ENCODE results near the gene PKP4.
A peak's percentile ranks its signal among the peaks of the same experiment; 100 is the strongest.

PKP4 gene

DNA sequence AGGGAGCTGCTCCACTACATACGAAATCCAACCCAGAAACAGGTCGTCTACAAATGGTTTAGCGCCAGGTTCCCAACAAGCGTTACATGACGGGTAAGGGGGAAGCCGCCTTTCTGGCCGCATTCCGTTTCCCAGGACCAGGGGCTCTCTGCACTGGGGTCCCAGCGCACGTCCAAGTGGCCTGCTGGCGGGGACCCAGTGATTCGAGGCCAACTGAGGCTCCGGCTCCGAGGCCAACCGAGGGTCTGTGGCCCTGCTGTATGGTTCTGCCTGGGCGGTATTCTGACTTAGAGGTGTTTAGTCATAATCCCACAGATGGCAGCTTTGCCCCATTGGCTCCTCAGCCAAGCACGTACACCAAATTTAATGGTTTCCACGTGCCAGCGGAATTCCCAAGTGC lies 127.2 kb downstream of the PKP4 start:
- DNase-seq (ENCODE audit: low read depth, low spot score), result no peak

DNA sequence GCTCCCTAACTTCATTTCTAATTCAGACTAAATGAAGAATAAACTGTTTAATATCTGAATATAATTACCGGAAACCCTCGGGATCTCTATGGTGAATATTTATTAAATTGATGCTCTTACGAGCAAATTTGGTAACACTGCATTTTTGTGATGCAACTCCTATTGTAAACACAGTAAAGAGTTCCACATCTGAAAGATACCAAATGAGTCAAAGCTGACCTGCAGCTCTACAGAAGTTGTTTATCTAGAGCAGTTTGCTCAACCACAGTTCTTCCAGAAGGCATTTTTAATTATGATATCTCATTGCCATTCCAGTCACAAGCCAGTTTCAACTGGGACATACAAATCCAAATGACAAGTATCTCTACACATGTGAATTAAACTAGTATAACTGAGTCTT lies 129.7 kb downstream of the PKP4 start:
- DNase-seq (ENCODE audit: low read depth, low spot score), result peak; percentile 36

DNA sequence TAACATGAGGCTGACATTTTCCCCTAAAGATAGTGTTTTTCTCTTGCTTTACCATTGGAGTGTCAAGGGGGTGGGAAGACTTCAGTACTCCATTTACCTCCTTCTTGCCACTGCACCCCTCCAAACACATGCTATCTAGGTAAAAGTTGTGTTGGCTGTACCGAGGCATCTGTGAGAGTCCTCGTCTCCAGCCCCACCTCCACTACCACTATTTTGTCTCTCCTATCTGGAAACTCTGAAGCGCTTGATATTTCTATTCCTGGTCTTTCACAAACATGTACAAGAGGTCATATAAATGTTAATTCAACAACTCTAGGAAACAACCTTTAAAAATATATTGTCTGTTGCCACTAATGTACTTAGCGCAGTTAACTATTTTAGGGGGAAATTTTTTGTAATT lies 132.6 kb downstream of the PKP4 start:
- DNase-seq (ENCODE audit: low read depth, low spot score), result no peak

DNA sequence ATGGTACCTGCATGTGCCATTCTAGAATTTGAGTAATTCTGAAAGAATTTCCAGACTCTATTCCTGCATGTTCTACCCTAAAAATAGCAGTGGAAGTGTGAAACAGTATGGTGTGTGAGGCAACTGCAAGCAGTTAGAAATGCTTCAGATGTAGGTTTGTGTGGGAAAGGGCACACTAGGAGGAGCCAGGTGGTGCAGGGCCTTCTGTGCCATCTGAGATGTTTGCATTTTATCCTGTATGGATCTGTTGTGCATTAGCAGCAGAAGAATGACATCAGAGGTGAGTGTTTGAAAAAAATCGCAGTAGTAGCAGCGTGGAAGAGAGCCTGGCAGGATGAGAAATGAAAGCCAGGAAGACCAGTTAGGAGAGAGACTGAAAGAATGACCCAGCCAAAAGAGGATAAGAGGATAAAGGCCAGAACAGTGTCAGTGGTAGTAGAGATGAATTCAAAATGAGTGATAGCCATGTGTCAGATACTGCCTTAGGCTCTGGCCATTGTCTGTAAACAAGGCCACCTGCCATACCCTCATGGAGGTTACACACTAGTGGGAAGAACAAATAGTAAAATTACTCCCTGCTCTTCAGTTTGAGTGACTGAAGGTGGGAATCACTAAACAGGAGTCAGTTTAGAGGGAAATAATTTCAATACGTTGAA lies 142.2 kb downstream of the PKP4 start:
- no peak for DNase-seq (ENCODE audit: low read depth, low spot score)

DNA sequence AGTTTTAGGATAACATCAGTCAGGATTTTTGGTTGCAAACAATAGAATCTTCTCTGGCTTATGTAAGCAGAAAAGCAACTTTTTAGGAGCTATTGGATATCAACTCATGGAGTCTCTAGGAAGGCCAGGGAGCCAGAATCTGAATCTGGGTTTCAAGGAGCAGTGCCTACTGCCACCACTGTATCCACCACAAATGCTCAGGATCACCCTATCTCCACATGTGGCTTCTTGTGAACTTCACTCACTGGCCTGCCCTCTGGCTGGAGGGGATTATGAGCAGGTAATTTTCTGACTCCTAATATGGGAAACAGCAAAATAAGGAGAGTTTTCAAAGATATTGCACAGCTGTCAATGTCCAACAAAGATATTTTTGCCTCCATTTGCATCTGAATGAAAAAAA lies 142.9 kb downstream of the PKP4 start:
- DNase-seq (ENCODE audit: low read depth, low spot score), result no peak

DNA sequence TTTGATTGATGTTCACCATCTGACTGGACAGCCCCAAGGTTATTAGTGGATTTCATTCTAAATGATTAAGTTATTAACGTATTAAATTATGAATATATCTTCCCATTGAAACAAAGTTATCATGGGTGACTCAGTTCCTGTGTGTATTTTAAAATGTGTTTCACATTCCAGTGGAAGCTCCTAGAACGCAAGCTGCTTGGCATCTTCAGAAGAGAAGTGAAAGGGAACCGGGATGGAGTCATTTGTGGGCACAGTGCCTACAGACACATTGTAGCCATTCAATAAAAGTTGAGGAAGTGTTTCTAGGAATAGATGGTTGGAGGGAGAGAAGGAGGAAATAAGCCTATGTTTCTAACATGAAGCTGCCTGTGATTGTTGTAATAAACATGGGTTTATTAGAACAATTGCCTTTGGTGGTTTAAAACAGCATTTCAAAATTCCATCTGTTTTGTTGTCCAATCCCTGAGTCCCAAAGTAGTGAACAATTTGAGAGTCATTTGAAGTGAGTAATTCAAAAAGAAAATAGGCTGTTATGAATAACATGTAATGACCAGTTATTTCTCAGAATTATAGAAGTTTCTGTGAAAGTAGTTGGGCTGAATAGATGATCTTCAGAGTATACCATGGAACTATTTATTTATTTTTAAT lies 143.5 kb downstream of the PKP4 start:
- peak; percentile 58 for DNase-seq (ENCODE audit: low read depth, low spot score)

DNA sequence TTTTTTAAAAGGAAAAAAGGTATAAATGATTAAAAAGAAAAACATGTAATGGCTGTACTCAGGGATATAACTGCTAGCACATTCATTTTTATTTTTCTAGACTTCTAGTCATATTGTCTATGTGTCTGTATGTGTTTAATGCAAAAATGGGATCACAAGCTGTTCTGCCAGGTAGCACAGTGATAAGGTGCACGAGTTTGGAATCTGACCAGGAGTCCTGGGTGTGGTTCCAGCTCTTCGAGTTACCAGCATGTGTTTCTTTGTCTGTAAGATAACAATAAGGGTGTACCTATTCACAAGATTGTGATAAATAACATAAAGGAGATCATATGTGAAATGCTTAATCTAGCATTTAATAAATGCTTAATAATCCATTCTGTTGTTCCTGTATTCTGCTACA lies 145.3 kb downstream of the PKP4 start:
- no peak for DNase-seq (ENCODE audit: low read depth, low spot score)

DNA sequence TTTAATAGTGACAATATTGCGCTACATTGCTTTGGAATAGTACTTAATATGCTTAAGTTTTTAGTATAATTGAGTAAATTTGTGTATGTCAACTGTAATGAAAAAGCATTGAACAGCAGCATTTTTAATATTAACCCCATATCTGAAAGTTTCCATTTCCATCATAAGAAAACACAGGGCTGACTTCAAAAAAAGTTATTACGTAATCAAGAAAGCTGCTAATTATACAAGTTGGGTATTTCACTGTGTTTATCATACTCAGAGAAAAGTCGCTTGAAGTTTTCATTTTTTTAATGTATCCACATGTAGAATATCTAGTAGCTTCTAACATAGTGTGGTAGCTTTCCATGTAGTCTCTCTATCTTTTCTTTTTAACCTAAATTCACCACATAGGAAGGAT lies 146.5 kb downstream of the PKP4 start:
- no peak for DNase-seq (ENCODE audit: low read depth, low spot score)

DNA sequence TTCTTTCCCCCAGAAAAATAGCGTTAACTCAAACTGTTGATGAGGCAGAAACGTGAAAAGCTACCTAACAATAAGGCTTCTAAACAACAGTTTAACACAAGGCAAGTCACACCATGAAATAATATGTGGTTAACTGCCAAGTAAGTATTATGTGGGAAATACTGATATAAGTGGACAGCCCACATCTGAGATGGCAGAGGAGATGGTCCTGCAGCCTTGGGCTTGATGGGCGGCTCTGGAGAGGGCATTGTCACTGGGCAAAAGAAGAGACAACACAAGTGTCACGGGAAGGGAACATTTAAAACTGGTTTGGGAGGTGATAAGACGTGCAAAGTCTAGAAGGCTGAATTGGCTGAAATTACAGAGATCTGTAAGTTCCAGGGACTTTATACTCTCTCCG lies 147.2 kb downstream of the PKP4 start:
- DNase-seq (ENCODE audit: low read depth, low spot score), result no peak

DNA sequence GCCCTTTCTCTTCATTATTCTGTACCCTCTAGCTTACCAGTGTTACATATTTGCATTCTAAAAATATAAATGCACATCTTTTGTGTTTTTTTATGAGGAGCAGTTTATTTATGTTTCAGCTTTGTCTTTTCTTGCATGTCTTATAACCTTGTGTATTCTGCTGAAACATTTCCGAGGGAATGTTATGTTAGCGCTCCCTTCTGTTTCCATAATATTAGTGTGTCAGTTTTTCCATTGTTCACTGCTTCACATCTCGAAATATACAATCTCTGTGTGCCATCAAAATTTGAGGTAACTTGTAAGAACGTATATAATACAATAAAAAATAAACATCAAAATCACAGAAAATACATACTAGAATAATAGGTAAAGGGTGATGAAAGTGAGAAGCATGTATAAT lies 153.3 kb downstream of the PKP4 start:
- no peak for DNase-seq (ENCODE audit: low read depth, low spot score)

DNA sequence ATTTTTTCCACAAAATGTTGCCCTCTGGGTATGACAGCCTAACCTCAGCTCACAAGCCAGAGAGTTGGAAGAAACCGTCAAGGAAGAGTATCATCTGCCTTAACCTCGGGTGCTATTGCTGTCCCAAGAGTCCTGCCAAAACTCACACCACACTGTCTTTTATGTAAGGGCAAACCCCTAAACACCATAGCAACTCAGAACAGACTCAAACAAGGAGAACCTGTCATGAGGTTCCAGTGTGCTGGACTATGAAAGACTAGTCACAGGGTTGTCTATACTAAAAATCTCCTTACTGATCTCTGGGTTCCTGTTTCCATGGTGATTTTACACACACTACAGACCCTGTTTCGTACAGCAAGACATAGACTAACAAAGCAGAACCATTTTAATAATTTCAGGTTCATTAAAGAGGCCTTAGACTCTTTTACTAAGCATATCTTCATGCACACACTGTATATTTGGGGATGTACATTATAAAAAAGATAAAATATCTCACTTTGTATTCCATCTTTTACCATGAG lies 159.8 kb downstream of the PKP4 start:
- DNase-seq (ENCODE audit: low read depth, low spot score), result no peak

DNA sequence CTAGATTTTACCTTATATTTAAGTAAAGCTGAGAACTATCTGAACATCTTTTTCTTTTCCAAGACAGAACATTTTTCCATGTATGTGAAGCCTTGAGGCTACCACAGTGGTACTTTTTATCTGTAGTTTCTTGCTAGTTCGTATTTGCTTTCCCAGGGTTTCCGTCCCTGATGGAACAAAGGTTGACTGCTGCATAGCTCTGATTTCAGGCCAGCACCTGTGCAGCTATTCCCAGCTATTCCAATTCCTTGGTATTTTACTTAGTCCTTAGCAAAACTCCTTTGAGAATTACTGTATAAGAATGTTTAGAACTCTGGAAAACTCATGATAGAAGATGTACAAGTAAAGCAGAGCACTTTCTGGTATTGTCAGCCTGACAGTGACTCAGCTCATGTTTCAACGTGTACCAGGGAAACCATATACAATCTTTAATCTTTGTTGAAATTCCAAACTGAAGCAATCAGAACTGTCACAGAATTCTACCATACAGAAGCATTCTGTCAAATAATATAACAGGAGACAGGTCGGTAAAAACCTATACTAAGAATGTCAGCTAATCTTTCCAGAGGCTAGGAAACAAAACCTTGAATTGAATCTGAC lies 162.2 kb downstream of the PKP4 start:
- DNase-seq (ENCODE audit: low read depth, low spot score), result no peak

DNA sequence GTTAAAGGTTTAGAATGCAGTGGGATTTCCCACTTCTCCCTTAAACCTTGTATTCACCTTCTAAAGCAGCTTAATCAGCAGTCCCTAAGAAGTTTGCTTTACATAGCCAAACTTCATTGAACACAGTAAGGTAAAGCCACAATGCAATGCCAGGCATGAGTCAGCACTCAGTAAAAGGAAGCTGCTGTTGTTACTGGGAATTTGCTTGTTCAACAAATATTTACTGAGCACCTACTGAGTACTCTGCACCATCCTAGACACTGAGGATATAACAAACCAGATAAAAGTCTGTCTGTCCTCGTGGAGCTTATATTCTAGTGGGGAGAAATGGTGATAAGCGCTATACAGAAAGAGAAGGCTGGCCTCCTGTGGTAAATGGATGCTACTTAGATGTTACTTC lies 162.7 kb downstream of the PKP4 start:
- peak; percentile 5 for DNase-seq (ENCODE audit: low read depth, low spot score)

DNA sequence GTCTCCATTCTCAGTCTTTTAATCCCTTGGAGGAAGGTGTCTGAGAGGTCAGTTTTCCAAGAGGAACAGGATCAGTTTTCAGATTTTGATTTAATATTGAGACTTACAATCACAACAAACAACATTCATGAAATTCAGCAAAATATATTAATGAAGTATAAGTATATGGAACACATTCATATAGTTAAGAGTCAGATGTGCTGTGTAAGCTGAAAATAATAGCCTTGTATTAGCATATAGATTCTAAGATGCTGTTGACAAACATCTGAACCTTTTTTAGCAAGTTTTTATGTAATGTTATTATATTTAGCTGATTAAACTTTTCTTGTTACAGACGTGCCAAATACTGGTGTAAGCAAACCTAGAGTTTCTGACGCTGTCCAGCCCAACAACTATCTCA lies 163.9 kb downstream of the PKP4 start:
- DNase-seq (ENCODE audit: low read depth, low spot score), result no peak

DNA sequence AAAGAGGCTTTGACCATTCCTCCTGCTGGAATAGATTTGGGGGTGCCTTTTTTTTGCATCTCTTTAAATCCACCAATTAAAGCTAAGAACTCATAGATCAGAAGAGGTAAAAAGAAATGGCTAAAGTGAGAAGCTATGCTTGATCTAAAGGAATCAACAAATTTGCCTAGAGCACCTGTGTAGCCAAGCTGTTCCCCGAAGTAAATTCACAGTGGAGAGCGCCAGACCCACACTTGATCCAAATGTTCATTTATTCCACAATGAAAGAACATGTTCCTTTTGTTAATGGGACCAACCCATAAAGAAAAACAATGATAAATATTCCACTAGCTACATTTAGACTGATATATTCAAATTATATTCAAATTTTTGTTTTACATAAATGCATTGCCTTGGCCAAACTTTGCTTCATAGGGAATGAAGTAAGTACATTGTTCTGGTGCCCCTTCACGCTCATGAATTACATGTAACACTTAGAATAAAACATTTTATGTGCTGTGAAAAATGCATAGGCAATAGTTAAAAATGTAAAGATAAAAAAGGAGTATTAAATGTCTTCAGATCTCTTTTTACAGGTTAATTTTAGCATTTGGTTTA lies 167.4 kb downstream of the PKP4 start:
- no peak for DNase-seq (ENCODE audit: low read depth, low spot score)

DNA sequence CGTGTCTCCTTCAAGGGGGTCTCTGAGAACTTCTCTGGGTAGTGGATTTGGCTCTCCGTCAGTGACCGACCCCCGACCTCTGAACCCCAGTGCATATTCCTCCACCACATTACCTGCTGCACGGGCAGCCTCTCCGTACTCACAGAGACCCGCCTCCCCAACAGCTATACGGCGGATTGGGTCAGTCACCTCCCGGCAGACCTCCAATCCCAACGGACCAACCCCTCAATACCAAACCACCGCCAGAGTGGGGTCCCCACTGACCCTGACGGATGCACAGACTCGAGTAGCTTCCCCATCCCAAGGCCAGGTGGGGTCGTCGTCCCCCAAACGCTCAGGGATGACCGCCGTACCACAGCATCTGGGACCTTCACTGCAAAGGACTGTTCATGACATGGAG lies 168.2 kb downstream of the PKP4 start:
- no peak for DNase-seq (ENCODE audit: low read depth, low spot score)

DNA sequence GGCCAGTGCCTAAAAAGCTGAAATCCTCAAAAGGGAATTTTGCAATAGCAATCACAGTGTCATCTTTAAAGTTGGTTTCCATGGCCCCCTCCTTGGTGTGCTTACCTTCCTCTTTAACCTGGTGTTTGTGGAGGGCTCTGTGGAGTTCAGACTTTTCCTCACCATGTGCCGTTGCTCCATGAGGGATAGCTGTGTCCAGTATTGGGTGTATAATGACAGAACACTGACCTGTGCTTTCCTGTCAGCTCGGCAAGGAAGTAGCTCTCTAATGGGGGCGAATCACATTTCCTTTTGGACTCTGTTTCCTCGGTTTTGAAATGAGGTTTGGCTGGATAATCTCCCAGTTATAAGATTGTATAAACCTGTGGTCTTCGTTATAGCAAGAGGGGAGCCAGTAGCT lies 172.4 kb downstream of the PKP4 start:
- DNase-seq (ENCODE audit: low read depth, low spot score), result no peak

DNA sequence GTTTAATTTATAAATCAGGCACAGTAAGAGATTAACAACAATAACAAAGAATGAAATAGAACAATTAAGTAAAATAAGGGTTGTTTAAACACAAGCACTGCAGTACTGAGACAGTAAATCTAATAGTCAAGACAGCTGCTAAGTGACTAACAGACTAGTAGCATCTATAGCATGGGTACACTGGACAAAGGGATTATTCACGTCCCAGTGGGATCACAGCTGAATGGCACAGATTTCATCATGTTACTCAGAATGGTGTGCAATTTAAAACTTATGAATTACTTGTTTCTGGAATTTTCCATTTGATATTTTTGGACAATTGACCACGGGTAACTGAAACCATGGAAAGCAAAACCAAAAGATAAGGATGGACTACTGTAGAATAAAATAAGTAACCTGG lies 176.5 kb downstream of the PKP4 start:
- no peak for DNase-seq (ENCODE audit: low read depth, low spot score)

DNA sequence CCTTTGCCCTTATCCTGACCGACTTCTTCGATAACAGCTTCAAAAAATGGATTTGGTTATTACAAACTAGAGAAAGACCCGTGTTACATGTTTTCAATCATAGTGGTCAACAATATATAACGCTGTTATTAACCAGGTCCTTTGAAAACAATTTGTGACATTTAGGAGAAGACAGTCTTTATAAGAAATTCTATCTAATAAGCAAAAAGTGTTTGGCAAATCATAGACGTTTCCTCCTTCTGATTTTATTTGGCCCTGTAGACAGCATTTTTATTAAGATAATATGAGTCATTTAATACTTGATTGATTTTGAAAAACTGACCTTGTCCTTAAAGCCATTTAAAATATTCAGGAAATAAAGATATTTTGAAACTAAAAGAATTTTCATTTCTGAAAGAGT lies 177.9 kb downstream of the PKP4 start:
- no peak for DNase-seq (ENCODE audit: low read depth, low spot score)

DNA sequence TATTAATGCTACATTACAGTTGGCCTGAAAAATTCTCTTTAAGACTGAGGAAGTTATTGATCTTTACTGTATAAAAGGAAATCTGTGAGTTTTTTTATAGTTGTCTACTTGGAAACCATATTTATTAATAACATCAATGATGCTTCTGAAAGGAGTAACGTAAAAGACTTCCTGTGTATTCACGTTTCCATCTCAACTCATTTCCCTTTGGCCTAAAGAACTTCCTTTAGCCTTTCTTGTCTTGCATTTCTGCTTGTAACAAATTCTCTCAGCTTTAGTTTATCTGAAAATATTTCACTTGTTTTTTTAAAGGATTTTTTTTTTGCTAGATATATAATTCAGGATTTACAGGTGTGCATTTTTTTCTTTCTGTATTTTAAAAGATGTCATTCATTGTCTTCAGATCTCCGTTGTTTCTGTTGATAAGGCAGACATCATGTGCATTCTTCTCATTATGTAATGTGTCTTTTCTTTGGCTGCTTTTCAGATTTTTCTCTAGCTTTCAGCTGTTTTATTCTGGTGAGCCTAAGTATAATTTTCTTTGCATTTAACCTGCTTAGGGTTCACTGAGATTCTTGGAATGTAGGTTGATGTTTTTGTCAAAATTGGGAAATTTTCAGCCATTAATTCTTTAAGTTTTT lies 179.3 kb downstream of the PKP4 start:
- DNase-seq (ENCODE audit: low read depth, low spot score), result no peak

DNA sequence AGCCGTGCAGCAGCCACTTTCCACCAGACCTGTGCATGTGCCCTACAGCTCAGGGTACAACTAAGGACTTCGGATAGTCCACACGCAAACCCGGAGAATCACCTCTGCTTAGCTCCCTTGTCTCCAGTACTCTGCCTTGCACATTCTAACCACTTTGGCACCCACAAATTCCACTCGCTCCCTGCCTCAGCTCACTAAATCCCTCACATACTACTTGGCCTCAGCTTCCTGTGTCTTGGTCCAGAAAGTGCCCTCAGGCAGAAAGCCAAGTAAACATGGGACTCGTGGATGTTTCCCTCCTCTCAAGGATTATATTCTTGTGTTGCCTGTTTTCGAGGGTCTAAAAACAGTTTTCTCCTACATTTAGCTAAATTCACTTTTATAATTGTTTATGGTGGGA lies 180.6 kb downstream of the PKP4 start:
- no peak for DNase-seq (ENCODE audit: low read depth, low spot score)

DNA sequence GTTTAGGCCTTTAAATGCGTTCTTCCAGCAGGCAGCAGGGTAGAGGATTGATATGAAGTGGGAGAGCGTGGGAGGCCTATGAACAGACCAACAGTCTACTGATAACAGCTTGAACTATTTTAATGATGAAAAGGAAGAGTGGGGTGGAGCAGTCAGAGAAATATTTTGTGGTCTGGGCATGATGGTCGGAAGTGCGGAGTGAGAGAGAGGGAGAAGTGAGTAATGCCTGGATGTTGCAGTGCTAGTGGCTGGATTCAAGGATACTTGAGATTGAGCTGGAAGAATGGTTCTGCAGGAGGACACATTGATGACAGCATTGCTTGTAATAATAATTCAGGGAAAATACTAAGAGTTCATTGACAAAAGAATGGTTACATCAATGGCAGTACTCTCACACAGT lies 187.4 kb downstream of the PKP4 start:
- DNase-seq (ENCODE audit: low read depth, low spot score), result no peak

Data from brain pericyte (primary cell).